ENCODE data around the gene COL5A1. TPM values are rescaled to one million over a fixed set of nuclear protein-coding genes. Genes with fewer than 3 reads are reported as not detected.

Gene COL5A1
- total RNA-seq, 1 donor from 2014 or later = 1,552 TPM

DNA sequence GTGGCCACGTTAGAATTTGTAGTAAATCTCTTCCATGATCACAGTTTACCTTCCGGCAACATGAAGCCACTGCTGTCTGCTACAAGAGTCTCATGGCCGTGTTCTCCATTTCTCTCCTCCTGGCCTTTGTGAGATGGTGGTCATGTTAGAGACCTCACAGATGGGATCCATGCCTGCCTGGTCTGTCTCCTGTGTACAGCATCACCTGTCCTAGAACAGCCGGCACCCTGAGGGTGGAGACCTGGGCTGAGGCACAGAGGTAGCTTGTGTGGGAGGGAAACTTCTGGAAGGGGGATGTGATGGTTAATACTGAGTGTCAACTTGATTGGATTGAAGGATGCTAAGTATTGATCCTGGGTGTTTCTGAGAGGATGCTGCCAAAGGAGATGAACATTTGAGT is 235.9 kb downstream of the COL5A1 start:
- Mint-ChIP-seq H3K4me1 (ENCODE audit: unreplicated experiment) (no peaks in the 10 kb centered on the region), H3K36me3 (ENCODE audit: unreplicated experiment) (no peaks in the 10 kb centered on the region)

DNA sequence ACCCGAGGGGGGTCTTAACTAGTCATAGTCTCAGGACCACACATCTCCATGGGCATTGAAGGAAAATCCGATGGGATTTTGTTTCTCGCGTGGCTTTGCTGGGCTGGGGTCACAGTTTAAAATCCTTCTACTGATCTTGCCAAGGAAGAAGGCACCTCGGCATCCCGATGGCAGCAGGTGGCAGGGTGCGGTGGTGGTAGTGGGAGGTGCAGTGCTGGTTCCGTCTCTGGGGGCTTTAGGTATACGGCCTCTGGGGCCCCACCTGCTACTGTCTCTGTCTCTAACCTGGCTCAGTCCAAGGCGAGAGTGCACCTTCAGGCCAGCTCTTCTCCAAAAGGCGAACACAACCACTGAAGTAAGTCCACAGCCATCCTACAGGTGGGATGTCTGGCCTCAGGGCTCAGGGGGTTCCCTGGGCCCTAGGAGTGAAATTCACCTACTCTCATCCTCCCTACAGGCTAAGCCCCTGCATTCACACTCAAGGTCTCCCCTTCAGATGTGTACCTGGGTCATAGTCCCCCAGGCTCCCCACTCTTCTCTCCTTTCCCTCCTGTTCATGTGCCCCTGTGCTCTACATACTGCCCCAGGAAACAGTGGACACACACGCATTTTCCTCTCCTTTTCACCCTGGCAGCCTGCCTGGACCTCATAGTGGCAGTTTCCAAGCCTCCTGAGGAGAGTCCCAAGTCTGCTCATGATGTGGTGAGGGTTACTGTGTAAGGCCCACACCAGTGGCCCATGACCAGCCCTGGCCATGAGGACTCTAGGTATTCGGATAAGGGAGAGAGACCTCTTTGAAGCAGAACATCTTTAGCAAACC is 238.3 kb downstream of the COL5A1 start:
- TF ChIP-seq, protein P1, sequence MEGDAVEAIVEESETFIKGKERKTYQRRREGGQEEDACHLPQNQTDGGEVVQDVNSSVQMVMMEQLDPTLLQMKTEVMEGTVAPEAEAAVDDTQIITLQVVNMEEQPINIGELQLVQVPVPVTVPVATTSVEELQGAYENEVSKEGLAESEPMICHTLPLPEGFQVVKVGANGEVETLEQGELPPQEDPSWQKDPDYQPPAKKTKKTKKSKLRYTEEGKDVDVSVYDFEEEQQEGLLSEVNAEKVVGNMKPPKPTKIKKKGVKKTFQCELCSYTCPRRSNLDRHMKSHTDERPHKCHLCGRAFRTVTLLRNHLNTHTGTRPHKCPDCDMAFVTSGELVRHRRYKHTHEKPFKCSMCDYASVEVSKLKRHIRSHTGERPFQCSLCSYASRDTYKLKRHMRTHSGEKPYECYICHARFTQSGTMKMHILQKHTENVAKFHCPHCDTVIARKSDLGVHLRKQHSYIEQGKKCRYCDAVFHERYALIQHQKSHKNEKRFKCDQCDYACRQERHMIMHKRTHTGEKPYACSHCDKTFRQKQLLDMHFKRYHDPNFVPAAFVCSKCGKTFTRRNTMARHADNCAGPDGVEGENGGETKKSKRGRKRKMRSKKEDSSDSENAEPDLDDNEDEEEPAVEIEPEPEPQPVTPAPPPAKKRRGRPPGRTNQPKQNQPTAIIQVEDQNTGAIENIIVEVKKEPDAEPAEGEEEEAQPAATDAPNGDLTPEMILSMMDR (IDR thresholded peaks at IDR 0.05) = no peak
- no peak for DNase-seq (ENCODE audit: extremely low spot score, unreplicated experiment)
- no peak overlapping the region for H3K4me3 Mint-ChIP-seq (ENCODE audit: unreplicated experiment)
- H3K4me1 Mint-ChIP-seq (ENCODE audit: unreplicated experiment) = no peaks in the 10 kb centered on the region
- no peaks in the 10 kb centered on the region for H3K9me3 Mint-ChIP-seq (ENCODE audit: unreplicated experiment)
- H3K27ac Mint-ChIP-seq (ENCODE audit: unreplicated experiment) = no peak overlapping the region
- H3K36me3 Mint-ChIP-seq (ENCODE audit: unreplicated experiment) = no peaks in the 10 kb centered on the region
- peaks cover 44% of the 10 kb centered on the region for H3K27me3 Mint-ChIP-seq (ENCODE audit: unreplicated experiment)

More for the DNA sequence above, 235.9 kb downstream of the COL5A1 start:
- Mint-ChIP-seq H3K9me3 (ENCODE audit: unreplicated experiment) (peaks cover 5% of the 10 kb centered on the region), H3K4me3 (ENCODE audit: unreplicated experiment) (no peak overlapping the region), H3K27ac (ENCODE audit: unreplicated experiment) (no peak overlapping the region), H3K27me3 (ENCODE audit: unreplicated experiment) (peaks cover 51% of the 10 kb centered on the region)
- DNase-seq (ENCODE audit: extremely low spot score, unreplicated experiment) = peak; percentile 62
- TF ChIP-seq, protein P1 (IDR thresholded peaks at IDR 0.05) = no peak

DNA sequence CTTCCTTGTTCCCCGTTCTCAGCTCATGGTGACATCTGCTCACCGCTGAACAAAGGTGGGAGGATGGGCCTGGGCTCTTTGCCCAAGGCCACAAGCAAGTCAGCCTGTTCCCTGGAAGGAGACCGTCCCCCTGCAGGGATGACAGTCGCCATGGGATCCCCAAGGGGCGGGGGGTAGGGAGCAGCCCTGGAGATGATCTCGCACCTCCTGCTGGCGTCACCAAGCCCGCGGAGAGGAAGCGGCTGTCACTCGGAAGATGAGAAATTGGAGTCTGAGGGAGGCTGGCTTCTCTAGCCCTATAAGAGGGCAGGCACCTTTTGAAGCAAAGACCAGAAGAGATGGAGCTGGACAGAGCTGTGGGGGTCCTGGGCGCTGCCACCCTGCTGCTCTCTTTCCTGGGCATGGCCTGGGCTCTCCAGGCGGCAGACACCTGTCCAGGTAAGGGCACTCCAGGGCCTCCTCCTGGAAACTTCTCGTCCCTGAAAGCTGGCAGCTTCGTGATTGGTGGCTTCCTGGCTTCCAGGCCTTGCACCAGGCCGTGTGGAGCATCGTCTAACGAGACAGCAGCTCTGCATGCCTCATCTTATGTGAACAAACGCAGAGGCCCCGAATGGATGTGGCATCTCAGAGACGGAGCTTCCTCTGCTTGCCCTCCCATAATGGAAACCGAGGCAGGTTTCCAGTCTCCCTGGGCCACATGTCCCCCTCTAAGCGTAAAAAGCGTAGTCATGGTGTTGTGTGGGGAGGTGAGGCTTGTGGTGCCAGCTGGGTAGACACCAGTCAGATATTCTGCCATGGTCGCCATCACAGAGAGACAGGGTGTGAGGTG is 239.1 kb downstream of the COL5A1 start, which contains the start of gene FCN2:
TSS of gene FCN2 (plus strand) at position 327 of the 829 bp plus-strand sequence. CDS start at position 339, 12 bp downstream.
- peaks cover 37% of the 10 kb centered on the region for H3K27me3 Mint-ChIP-seq (ENCODE audit: unreplicated experiment)
- H3K4me1 Mint-ChIP-seq (ENCODE audit: unreplicated experiment) = no peaks in the 10 kb centered on the region
- no peak for DNase-seq (ENCODE audit: extremely low spot score, unreplicated experiment)
- no peaks in the 10 kb centered on the region for H3K9me3 Mint-ChIP-seq (ENCODE audit: unreplicated experiment)
- no peaks in the 10 kb centered on the region for H3K36me3 Mint-ChIP-seq (ENCODE audit: unreplicated experiment)
- H3K27ac Mint-ChIP-seq (ENCODE audit: unreplicated experiment) = no peak within 1 kb of the TSS
- no peak within 1 kb of the TSS for H3K4me3 Mint-ChIP-seq (ENCODE audit: unreplicated experiment)
- TF ChIP-seq, protein P1 (IDR thresholded peaks at IDR 0.05) = no peak

DNA sequence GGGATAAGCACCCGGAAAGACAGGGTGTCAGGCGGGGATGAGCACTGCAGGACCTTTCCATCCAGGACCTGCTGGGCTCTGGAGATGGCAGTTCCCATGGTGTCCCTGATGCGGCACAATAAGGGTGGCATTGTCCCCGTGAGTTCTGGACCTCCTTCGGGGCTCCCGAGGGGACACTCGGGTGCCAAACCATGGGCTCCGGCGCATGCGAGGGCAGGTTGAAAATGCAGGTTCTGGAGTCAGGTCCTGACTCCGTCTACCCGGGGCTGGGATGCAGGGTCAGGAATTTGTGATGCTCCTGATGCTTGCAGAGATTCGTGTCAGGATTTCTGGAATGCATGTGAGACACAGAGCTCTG is 239.7 kb downstream of the COL5A1 start:
- no peak overlapping the region for H3K27ac Mint-ChIP-seq (ENCODE audit: unreplicated experiment)
- no peaks in the 10 kb centered on the region for H3K36me3 Mint-ChIP-seq (ENCODE audit: unreplicated experiment)
- no peaks in the 10 kb centered on the region for H3K4me1 Mint-ChIP-seq (ENCODE audit: unreplicated experiment)
- TF ChIP-seq, protein P1 (IDR thresholded peaks at IDR 0.05) = no peak
- no peak for DNase-seq (ENCODE audit: extremely low spot score, unreplicated experiment)
- H3K4me3 Mint-ChIP-seq (ENCODE audit: unreplicated experiment) = no peak overlapping the region
- peaks cover 40% of the 10 kb centered on the region for H3K27me3 Mint-ChIP-seq (ENCODE audit: unreplicated experiment)
- no peaks in the 10 kb centered on the region for H3K9me3 Mint-ChIP-seq (ENCODE audit: unreplicated experiment)

All from osteocyte (in vitro differentiated cells).